HCT116 (cell line): Measurements from ENCODE around the gene HOXB1. TPM values are rescaled to one million over a fixed set of nuclear protein-coding genes. Genes with fewer than 3 reads are reported as not detected.

Experiments used
- ATAC-seq: fragments of 200-7000 bp; cut with Tn5 transposase; 2 replicates; pipeline ENCODE4 v1.9.1; 2020; ENCODE audit warnings: mild to moderate bottlenecking, moderate library complexity
- BruUV-seq: library from RNA; stranded (reverse); fragments of 400-500 nt; replicated peaks from 2 replicates; lab custom pipeline; 2021; lab: Mats Ljungman, UMichigan
- CTCF ChIA-PET: fragments of 300-600 bp; sonication (Branson Sonifier 250); formaldehyde crosslinking; loops from one replicate; lab custom pipeline; 2021; ENCODE audit warnings: antibody characterized with exemption; lab: Charles Lee
- POLR2A ChIA-PET: fragments of 300-600, 350-600 bp; sonication (Branson Sonifier 250); formaldehyde crosslinking; loops from one replicate; lab custom pipeline; 2021; ENCODE audit warnings: antibody characterized with exemption; lab: Charles Lee
- RAD21 ChIA-PET, 2 experiments: fragments of 300-600 bp; sonication (Branson Sonifier 250); formaldehyde crosslinking; loops; one replicate each; lab custom pipeline; 2023; ENCODE audit warnings: low total read pairs in 2 of 2; ENCODE audit not compliant: uncharacterized antibody in 2 of 2, unreplicated experiment in 2 of 2, low non-redundant PET in 1 of 2; lab: Charles Lee
- DNase-seq: peaks from one replicate; pipeline ENCODE4 v3.0.0-alpha.2; 2010; ENCODE audit warnings: low read depth, low spot score
- H2AFZ ChIP-seq: fragments of 200-600 bp; shearing (Covaris generic), sonication (generic); 2 replicates; pipeline ENCODE4 v1.6.1; 2017; ENCODE audit warnings: low read depth, mixed run types, mixed read lengths, antibody characterized with exemption, low read length; ENCODE audit not compliant: poor library complexity, severe bottlenecking
- H3K27ac ChIP-seq: 2 replicates; pipeline ENCODE4 v1.5.1; 2012; ENCODE audit warnings: low read depth, low read length
- H3K27me3 ChIP-seq: fragments of 200-600 bp; sonication (generic); 2 replicates; pipeline ENCODE4 v1.6.1; 2016; ENCODE audit warnings: mixed run types, low read length, mixed read lengths; ENCODE audit not compliant: insufficient read depth
- H3K36me3 ChIP-seq, 2 experiments: fragments of 200-500 bp in 1 of 2; fragments of 200-600 bp in 1 of 2; sonication (Bioruptor generic) in 1 of 2; sonication (generic) in 1 of 2; 2 replicates each; pipeline versions ENCODE4 v1.5.1 to v1.6.1; 2014 to 2016; ENCODE audit warnings: low read length in 2 of 2, inconsistent platforms in 1 of 2, mixed read lengths in 1 of 2, mixed run types in 1 of 2; ENCODE audit not compliant: insufficient read depth in 2 of 2, control insufficient read depth in 1 of 2
- H3K4me1 ChIP-seq, 2 experiments: fragments of 200-600 bp in 1 of 2; sonication (generic) in 1 of 2; 2 replicates each; pipeline versions ENCODE4 v1.5.1 to v1.6.1; 2012 to 2017; ENCODE audit warnings: low read length in 2 of 2, inconsistent platforms in 1 of 2, mild to moderate bottlenecking in 1 of 2, mixed read lengths in 1 of 2, mixed run types in 1 of 2, moderate library complexity in 1 of 2; ENCODE audit not compliant: insufficient read depth in 2 of 2, control insufficient read depth in 1 of 2
- H3K4me2 ChIP-seq: fragments of 200-600 bp; sonication (generic); 2 replicates; pipeline ENCODE4 v1.6.1; 2017; ENCODE audit warnings: mixed run types, low read length, mixed read lengths
- H3K4me3 ChIP-seq, 2 experiments: fragments of 200-600 bp in 1 of 2; sonication (generic) in 1 of 2; replicated peaks in 1 of 2; 2 replicates each; pipeline ENCODE4 v1.5.1; 2011 to 2016; ENCODE audit warnings: low read length in 2 of 2, control low read depth in 1 of 2, low read depth in 1 of 2, mild to moderate bottlenecking in 1 of 2, mixed read lengths in 1 of 2, mixed run types in 1 of 2
- H3K79me2 ChIP-seq: fragments of 200-600 bp; sonication (generic); 2 replicates; pipeline ENCODE4 v1.6.1; 2017; ENCODE audit warnings: mild to moderate bottlenecking, mixed run types, low read length, moderate library complexity, mixed read lengths; ENCODE audit not compliant: insufficient read depth
- H3K9ac ChIP-seq: fragments of 200-600 bp; sonication (generic); 2 replicates; pipeline ENCODE4 v1.6.1; 2016; ENCODE audit warnings: low read length, mixed read lengths
- H3K9me2 ChIP-seq: fragments of 200-600 bp; sonication (generic), shearing (Covaris generic); 2 replicates; pipeline ENCODE4 v1.6.1; 2017; ENCODE audit warnings: mixed run types, mild to moderate bottlenecking, moderate library complexity; ENCODE audit not compliant: insufficient read depth
- H3K9me3 ChIP-seq, 2 experiments: fragments of 200-500 bp in 1 of 2; fragments of 200-600 bp in 1 of 2; sonication (Bioruptor generic) in 1 of 2; sonication (generic) in 1 of 2; 2 replicates each; pipeline ENCODE4 v1.6.1; 2014 to 2017; ENCODE audit warnings: low read length in 2 of 2, mixed read lengths in 2 of 2, inconsistent platforms in 1 of 2, low read depth in 1 of 2, mild to moderate bottlenecking in 1 of 2, mixed run types in 1 of 2, moderate library complexity in 1 of 2; ENCODE audit not compliant: control insufficient read depth in 1 of 2, insufficient read depth in 1 of 2
- H4K20me1 ChIP-seq: fragments of 200-600 bp; sonication (generic), shearing (Covaris generic); 2 replicates; pipeline ENCODE4 v1.6.1; 2017; ENCODE audit warnings: mixed run types, mild to moderate bottlenecking, moderate library complexity; ENCODE audit not compliant: insufficient read depth
- EGR1 ChIP-seq: IDR thresholded peaks from 2 replicates; pipeline ENCODE4 v1.6.1; 2012; ENCODE audit warnings: low read depth
- EZH2 ChIP-seq: fragments of 200-600 bp; sonication (generic); IDR thresholded peaks from 2 replicates; pipeline ENCODE4 v1.6.1; 2017; ENCODE audit warnings: antibody characterized with exemption, mixed run types
- FOSL1 ChIP-seq: IDR thresholded peaks from 2 replicates; pipeline ENCODE4 v1.6.1; 2012; ENCODE audit warnings: low read depth
- POLR2A ChIP-seq: IDR thresholded peaks from 2 replicates; pipeline ENCODE4 v1.7.0; 2011; ENCODE audit warnings: borderline replicate concordance; ENCODE audit not compliant: insufficient read depth, insufficient read length; ENCODE audit errors: extremely low read depth
- POLR2AphosphoS5 ChIP-seq: IDR thresholded peaks from 2 replicates; pipeline ENCODE4 v1.6.1; 2011; ENCODE audit warnings: mild to moderate bottlenecking, low read depth, low read length, moderate library complexity
- RAD21 ChIP-seq: IDR thresholded peaks from 2 replicates; pipeline ENCODE4 v1.6.1; 2012; ENCODE audit warnings: low read depth, mild to moderate bottlenecking
- REST ChIP-seq: IDR thresholded peaks from 2 replicates; pipeline ENCODE4 v1.6.1; 2012; ENCODE audit warnings: low read depth
- SP1 ChIP-seq: IDR thresholded peaks from 2 replicates; pipeline ENCODE4 v1.6.1; 2012; ENCODE audit warnings: low read depth
- SRF ChIP-seq: IDR thresholded peaks from 2 replicates; pipeline ENCODE4 v1.6.1; 2012; ENCODE audit warnings: low read depth
- YY1 ChIP-seq: IDR thresholded peaks from 2 replicates; pipeline ENCODE4 v1.6.1; 2011; ENCODE audit warnings: low read length, low read depth, moderate library complexity, mild to moderate bottlenecking; ENCODE audit not compliant: insufficient replicate concordance; ENCODE audit errors: extremely low read depth
- ZNF274 ChIP-seq: fragments of 200-500 bp; sonication (Bioruptor generic); IDR thresholded peaks from 2 replicates; pipeline ENCODE4 v1.6.1; 2014; ENCODE audit warnings: mild to moderate bottlenecking, low read depth, low read length, inconsistent platforms
- intact Hi-C: fragments of 100-400 bp; cut with micrococcal nuclease; formaldehyde crosslinking; loops from 2 replicates; pipeline ENCODE4 v1.10.0; 2022
- total RNA-seq: library from RNA; stranded (reverse); gene quantifications from one replicate; pipeline ENCODE4 v1.2.1, GENCODE V29; 2021; ENCODE audit not compliant: unreplicated experiment

HOXB1 gene
- total RNA-seq, 1 experiment from 2014 or later, result not detected

GRCh38 chr17:48548523-48549280, 17.9 kb upstream of the HOXB1 start:
- no peak overlapping the region for H3K4me2 ChIP-seq
- intact Hi-C loops, result no loop called here
- DNase-seq (no peak), ATAC-seq (no peak)
- no peak overlapping the region for H3K27ac ChIP-seq
- H3K9me2 ChIP-seq, result no peaks in the 10 kb centered on the region
- no peak overlapping the region for H3K4me3 ChIP-seq
- CTCF ChIA-PET, result no interaction called here
- POLR2A ChIA-PET, result no interaction called here
- RAD21 ChIA-PET, result no interaction called here
- H3K27me3 ChIP-seq, result no peaks in the 10 kb centered on the region
- no peaks in the 10 kb centered on the region for H3K79me2 ChIP-seq
- H3K9ac ChIP-seq, result no peak overlapping the region
- TF ChIP-seq POLR2A (no peak), SP1 (no peak), RAD21 (no peak), EZH2 (no peak)
- no TSS peak for BruUV-seq
- H4K20me1 ChIP-seq, result no peaks in the 10 kb centered on the region
- H3K9me3 ChIP-seq, result no peaks in the 10 kb centered on the region
- no peak overlapping the region for H2AFZ ChIP-seq
- H3K4me1 ChIP-seq, result peaks cover 0 to 7% of the 10 kb centered on the region in 2 experiments; a peak in 2 of 4 replicates
- peaks cover 0 to 4% of the 10 kb centered on the region in 2 experiments; a peak in 1 of 4 replicates for H3K36me3 ChIP-seq

GRCh38 chr17:48547808-48548522, 17.2 kb upstream of the HOXB1 start:
- Histone ChIP-seq H3K27ac (no peak overlapping the region), H3K79me2 (no peaks in the 10 kb centered on the region), H2AFZ (no peak overlapping the region), H3K9me2 (no peaks in the 10 kb centered on the region), H3K36me3 (peaks cover 0 to 4% of the 10 kb centered on the region in 2 experiments; a peak in 1 of 4 replicates), H3K4me3 (no peak overlapping the region), H3K9ac (no peak overlapping the region), H3K4me2 (no peak overlapping the region), H4K20me1 (no peaks in the 10 kb centered on the region), H3K9me3 (no peaks in the 10 kb centered on the region), H3K4me1 (peaks cover 0 to 7% of the 10 kb centered on the region in 2 experiments; a peak in 2 of 4 replicates), H3K27me3 (no peaks in the 10 kb centered on the region)
- no peak for DNase-seq
- ATAC-seq, result no peak
- ChIA-PET POLR2A (no interaction called here), CTCF (interaction anchor here (1.0 kb wide), 1 partner anchor 49 kb away, joined by 5 read pairs; no protein-coding TSS in a partner anchor), RAD21 (no interaction called here)
- intact Hi-C loops, result no loop called here
- TF ChIP-seq SRF, result no peak
- no peak for TF ChIP-seq RAD21
- TF ChIP-seq YY1, result no peak
- no peak for TF ChIP-seq EGR1
- TF ChIP-seq FOSL1, result no peak
- TF ChIP-seq POLR2AphosphoS5, result no peak
- no peak for TF ChIP-seq ZNF274
- no peak for TF ChIP-seq REST
- no peak for TF ChIP-seq SP1
- no TSS peak for BruUV-seq
